Thyroid gland (tissue), 4 donors: ENCODE results near the gene LLPH. TPM values are rescaled to one million over a fixed set of nuclear protein-coding genes. Genes with fewer than 3 reads are reported as not detected.

ENCODE experiments used
- DNase-seq, 2 donors: peaks; one replicate each; pipeline ENCODE4 v3.0.0-alpha.2; 2019
- H3K27ac ChIP-seq, 3 donors: fragments of 200-600 bp; sonication (generic); 1 replicate in 2 of 3; 2 replicates in 1 of 3; pipeline ENCODE4 v1.5.1; 2016 to 2019; ENCODE audit warnings: mild to moderate bottlenecking in 1 of 3, moderate library complexity in 1 of 3
- H3K27me3 ChIP-seq: fragments of 200-600 bp; sonication (generic); one replicate; pipeline ENCODE4 v1.5.1; 2019
- H3K36me3 ChIP-seq, 2 donors: fragments of 200-600 bp; sonication (generic); one replicate each; pipeline ENCODE4 v1.5.1; 2016 to 2019
- H3K4me1 ChIP-seq, 2 donors: fragments of 200-600 bp; sonication (generic); one replicate each; pipeline ENCODE4 v1.5.1; 2017 to 2019
- H3K4me3 ChIP-seq, 3 donors: fragments of 200-600 bp; sonication (generic); replicated peaks in 1 of 3; 1 replicate in 2 of 3; 2 replicates in 1 of 3; pipeline ENCODE4 v1.5.1; 2016; ENCODE audit warnings: mild to moderate bottlenecking in 1 of 3
- H3K9me3 ChIP-seq: fragments of 200-600 bp; sonication (generic); one replicate; pipeline ENCODE4 v1.5.1; 2017
- POLR2A ChIP-seq, 2 donors: fragments of 450-650 bp; IDR thresholded peaks; one replicate each; pipeline ENCODE4 v1.6.1; 2017; ENCODE audit warnings: antibody characterized with exemption in 2 of 2, mild to moderate bottlenecking in 2 of 2, moderate library complexity in 1 of 2
- WGBS, 2 donors: methylation state at CpG; one replicate each; pipeline ENCODE4 v1.1.5; 2017; 5-methylcytosine and 5-hydroxymethylcytosine counted together
- intact Hi-C: fragments of 100-400 bp; cut with DNase I; formaldehyde crosslinking; loops from one replicate; pipeline ENCODE4 v1.15.1; 2023
- total RNA-seq, 4 donors: library from RNA; depleted of rRNA; stranded (reverse); fragments of >200 nt; gene quantifications; one replicate each; pipeline ENCODE4 v1.2.3, GENCODE V29; 2016
- TF ChIP-seq, protein P1 (sequence below), 6 experiments: fragments of 200-600 bp in 3 of 6; fragments of 450-650 bp in 3 of 6; sonication (generic) in 3 of 6; IDR thresholded peaks; one replicate each; pipeline ENCODE4 v1.5.1; 2016 to 2019; ENCODE audit warnings: antibody characterized with exemption in 6 of 6, mild to moderate bottlenecking in 2 of 6, inconsistent platforms in 1 of 6, moderate library complexity in 1 of 6

LLPH gene
- total RNA-seq, 4 donors from 2014 or later: 4.5 to 15.0 (median 6.3) TPM

DNA sequence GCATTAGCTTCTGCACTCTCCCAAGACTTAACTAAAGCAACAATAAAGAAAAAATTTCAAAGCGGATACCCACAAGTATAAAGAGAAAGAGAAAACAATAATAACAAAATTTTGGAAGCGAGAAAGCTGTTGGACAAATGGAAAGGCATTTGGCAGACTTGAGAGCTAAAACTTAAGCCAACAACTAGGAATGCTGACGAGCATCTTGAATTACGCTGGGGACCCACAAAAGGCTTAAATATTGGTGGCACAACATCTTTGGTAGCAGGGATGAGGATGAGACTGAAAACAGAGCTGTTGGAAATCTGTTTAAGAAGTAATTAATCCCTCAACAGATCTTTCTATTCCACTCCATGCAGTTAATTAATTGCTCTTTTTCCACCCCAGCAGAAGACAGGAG lies 49.8 kb downstream of the LLPH start:
- H3K4me1 ChIP-seq: no peaks in the 10 kb centered on the region
- H3K4me3 ChIP-seq: no peak overlapping the region
- H3K27me3 ChIP-seq: no peaks in the 10 kb centered on the region
- no peak overlapping the region for H3K27ac ChIP-seq
- TF ChIP-seq POLR2A (IDR thresholded peaks at IDR 0.05): no peak
- TF ChIP-seq, protein P1, sequence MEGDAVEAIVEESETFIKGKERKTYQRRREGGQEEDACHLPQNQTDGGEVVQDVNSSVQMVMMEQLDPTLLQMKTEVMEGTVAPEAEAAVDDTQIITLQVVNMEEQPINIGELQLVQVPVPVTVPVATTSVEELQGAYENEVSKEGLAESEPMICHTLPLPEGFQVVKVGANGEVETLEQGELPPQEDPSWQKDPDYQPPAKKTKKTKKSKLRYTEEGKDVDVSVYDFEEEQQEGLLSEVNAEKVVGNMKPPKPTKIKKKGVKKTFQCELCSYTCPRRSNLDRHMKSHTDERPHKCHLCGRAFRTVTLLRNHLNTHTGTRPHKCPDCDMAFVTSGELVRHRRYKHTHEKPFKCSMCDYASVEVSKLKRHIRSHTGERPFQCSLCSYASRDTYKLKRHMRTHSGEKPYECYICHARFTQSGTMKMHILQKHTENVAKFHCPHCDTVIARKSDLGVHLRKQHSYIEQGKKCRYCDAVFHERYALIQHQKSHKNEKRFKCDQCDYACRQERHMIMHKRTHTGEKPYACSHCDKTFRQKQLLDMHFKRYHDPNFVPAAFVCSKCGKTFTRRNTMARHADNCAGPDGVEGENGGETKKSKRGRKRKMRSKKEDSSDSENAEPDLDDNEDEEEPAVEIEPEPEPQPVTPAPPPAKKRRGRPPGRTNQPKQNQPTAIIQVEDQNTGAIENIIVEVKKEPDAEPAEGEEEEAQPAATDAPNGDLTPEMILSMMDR (IDR thresholded peaks at IDR 0.05): no peak
- DNase-seq: no peak
- intact Hi-C loops: loop anchor here (10.0 kb wide), 1 partner anchor 1186 kb away; no protein-coding TSS in a partner anchor
- no peaks in the 10 kb centered on the region for H3K36me3 ChIP-seq
- no peaks in the 10 kb centered on the region for H3K9me3 ChIP-seq
- 66 to 72% methylated on average over 4 of the region's 4 CpGs for WGBS, 2 donors

DNA sequence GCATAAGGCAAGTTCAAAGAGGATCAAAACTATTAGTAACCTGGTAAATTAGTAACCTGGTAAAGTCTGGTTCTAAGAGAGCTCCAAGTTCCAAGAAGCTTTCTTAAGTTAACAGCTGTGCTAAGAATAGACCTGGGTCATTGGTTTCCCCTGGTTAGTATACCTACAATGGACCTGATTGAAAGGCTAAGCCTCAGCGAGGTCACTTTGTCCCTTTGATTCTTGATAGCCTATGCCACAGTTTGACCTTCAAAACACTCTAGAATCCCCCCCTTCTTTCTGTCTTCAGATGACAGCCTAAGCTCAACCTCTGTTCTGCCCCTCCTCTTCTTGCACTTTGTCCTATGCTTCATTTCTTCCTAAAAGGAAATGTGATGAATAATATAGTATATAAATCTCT lies 53.0 kb downstream of the LLPH start:
- no peaks in the 10 kb centered on the region for H3K27me3 ChIP-seq
- H3K9me3 ChIP-seq: no peaks in the 10 kb centered on the region
- H3K27ac ChIP-seq: no peak overlapping the region
- no peaks in the 10 kb centered on the region for H3K4me1 ChIP-seq
- no peak overlapping the region for H3K4me3 ChIP-seq
- no peak for DNase-seq
- WGBS, 2 donors: 82 to 91% methylated on average over 1 of the region's 1 CpG
- H3K36me3 ChIP-seq: no peaks in the 10 kb centered on the region
- no peak for TF ChIP-seq POLR2A (IDR thresholded peaks at IDR 0.05)
- TF ChIP-seq, protein P1 (IDR thresholded peaks at IDR 0.05): no peak
- intact Hi-C loops: no loop called here

DNA sequence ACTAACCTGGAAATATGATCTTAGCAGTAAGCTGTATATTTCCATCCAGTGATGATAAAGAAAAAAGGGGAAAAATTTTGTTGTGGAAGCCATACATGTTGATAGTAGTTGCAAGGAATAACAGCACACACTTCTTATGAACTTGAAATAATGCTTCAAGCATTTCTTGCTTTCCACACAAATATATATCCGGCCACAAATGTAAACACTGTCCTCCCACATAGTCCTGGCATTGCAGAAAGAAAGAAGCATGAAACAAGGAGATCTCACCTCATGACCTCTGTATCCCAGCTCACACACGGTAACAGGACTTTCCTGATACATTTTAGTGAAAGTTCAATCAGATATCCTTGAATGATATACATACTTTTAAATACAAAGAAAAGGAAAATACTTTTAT lies 56.0 kb downstream of the LLPH start:
- Histone ChIP-seq H3K9me3 (no peaks in the 10 kb centered on the region), H3K4me1 (no peaks in the 10 kb centered on the region), H3K27me3 (no peaks in the 10 kb centered on the region), H3K4me3 (no peak overlapping the region), H3K36me3 (no peaks in the 10 kb centered on the region), H3K27ac (no peak overlapping the region)
- no peak for DNase-seq
- no peak for TF ChIP-seq POLR2A (IDR thresholded peaks at IDR 0.05)
- TF ChIP-seq, protein P1 (IDR thresholded peaks at IDR 0.05): no peak
- 67 to 74% methylated on average over 2 of the region's 2 CpGs for WGBS, 2 donors
- intact Hi-C loops: no loop called here

DNA sequence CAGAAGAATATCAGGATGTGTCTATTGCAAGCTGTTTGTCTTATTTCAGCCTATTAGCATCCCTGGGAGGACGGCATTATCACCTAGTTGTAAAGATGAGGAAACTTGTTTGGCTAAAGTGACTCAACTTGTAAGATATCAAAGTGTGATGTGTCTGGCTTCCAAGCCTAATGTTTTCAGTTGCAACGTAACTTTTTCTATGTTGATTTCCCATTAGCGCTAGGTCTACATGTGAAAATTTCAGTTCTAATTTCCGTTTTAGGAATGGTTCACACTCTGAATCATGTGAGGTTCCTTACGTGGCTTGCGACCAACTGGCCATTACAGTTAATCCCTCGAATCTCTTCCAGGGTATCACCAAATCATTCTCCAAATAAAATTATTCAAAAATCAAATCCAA lies 58.0 kb downstream of the LLPH start:
- Histone ChIP-seq H3K4me3 (no peak overlapping the region), H3K27ac (no peak overlapping the region), H3K9me3 (no peaks in the 10 kb centered on the region), H3K4me1 (no peaks in the 10 kb centered on the region), H3K36me3 (no peaks in the 10 kb centered on the region), H3K27me3 (no peaks in the 10 kb centered on the region)
- TF ChIP-seq POLR2A (IDR thresholded peaks at IDR 0.05): no peak
- TF ChIP-seq, protein P1 (IDR thresholded peaks at IDR 0.05): no peak
- no peak for DNase-seq
- intact Hi-C loops: no loop called here
- 93 to 96% methylated on average over 7 of the region's 7 CpGs for WGBS, 2 donors

DNA sequence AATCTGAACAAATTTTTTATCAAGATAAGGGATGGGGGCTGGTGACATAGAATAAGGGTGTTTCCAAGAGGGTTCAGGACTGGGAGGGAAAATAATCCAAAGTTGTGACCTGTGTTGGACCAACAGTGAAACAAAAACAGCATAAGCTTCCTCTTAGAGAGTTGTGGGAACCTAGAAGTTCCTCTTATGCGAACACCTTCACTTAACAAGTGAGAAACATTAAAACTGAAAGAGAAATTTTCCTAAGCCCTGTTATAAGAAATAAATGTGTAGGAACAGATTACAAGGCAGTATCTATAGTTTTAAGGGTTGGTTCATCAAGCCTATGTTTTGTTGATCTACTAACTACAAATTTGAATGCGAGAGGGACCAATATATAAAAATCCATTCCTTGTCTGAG lies 58.4 kb downstream of the LLPH start:
- no peak overlapping the region for H3K27ac ChIP-seq
- no peaks in the 10 kb centered on the region for H3K4me1 ChIP-seq
- no peak overlapping the region for H3K4me3 ChIP-seq
- TF ChIP-seq, protein P1 (IDR thresholded peaks at IDR 0.05): no peak
- no peak for TF ChIP-seq POLR2A (IDR thresholded peaks at IDR 0.05)
- H3K36me3 ChIP-seq: no peaks in the 10 kb centered on the region
- no peaks in the 10 kb centered on the region for H3K9me3 ChIP-seq
- 87 to 89% methylated on average over 2 of the region's 2 CpGs for WGBS, 2 donors
- intact Hi-C loops: no loop called here
- DNase-seq: no peak
- no peaks in the 10 kb centered on the region for H3K27me3 ChIP-seq
